Ishikawa (cell line): ENCODE data around the gene PTPRN2.

Experiments used
- FOXM1 ChIP-seq: IDR thresholded peaks from 2 replicates; pipeline ENCODE4 v1.6.1; 2012; ENCODE audit warnings: low read depth, borderline replicate concordance
- NFIC ChIP-seq: IDR thresholded peaks from 2 replicates; pipeline ENCODE4 v1.6.1; 2012
- REST ChIP-seq: IDR thresholded peaks from 2 replicates; pipeline ENCODE4 v1.6.1; 2012; ENCODE audit warnings: low read depth, mild to moderate bottlenecking
- TCF12 ChIP-seq: IDR thresholded peaks from 2 replicates; pipeline ENCODE4 v1.6.1; 2012; ENCODE audit warnings: low read depth
- TEAD4 ChIP-seq: IDR thresholded peaks from 2 replicates; pipeline ENCODE4 v1.6.1; 2012

- TF ChIP-seq FOXM1, result no peak
- no peak for TF ChIP-seq TEAD4
- TF ChIP-seq REST, result no peak
- no peak for TF ChIP-seq NFIC
- no peak for TF ChIP-seq TCF12
These were observed 681.8 kb downstream of the PTPRN2 start for GRCh38 chr7:157905651-157906461.
